WTC11 (cell line): Measurements from ENCODE around the gene GLUD2. TPM values are rescaled to one million over a fixed set of nuclear protein-coding genes. Genes with fewer than 3 reads are reported as not detected.
"Not testable (repeated sequence)": the region's sequence is repeated elsewhere in the genome, so short reads cannot be mapped to it uniquely, and the experiment has no call there.

Source experiments
- ATAC-seq: fragments of 200-7000 bp; cut with Tn5 transposase; 2 replicates; pipeline ENCODE4 v1.10.0; 2021; ENCODE audit warnings: mild to moderate bottlenecking, moderate library complexity
- CTCF ChIA-PET: fragments of 300-600 bp; sonication (Branson Sonifier 250); formaldehyde crosslinking; loops from one replicate; lab custom pipeline; 2021; ENCODE audit warnings: antibody characterized with exemption; lab: Charles Lee
- POLR2A ChIA-PET: fragments of 350-600 bp; sonication (Branson Sonifier 250); formaldehyde crosslinking; loops from one replicate; lab custom pipeline; 2021; ENCODE audit warnings: antibody characterized with exemption; lab: Charles Lee
- DNase-seq: peaks from one replicate; pipeline ENCODE4 v3.0.0; 2021; ENCODE audit warnings: low spot score
- H3K27ac Mint-ChIP-seq: 2 replicates; pipeline ENCODE4 v1.8.0; 2021; ENCODE audit warnings: mixed read lengths
- H3K27me3 Mint-ChIP-seq: 2 replicates; pipeline ENCODE4 v1.8.0; 2021; ENCODE audit warnings: low read depth, mild to moderate bottlenecking, moderate library complexity, mixed read lengths
- H3K36me3 Mint-ChIP-seq: 2 replicates; pipeline ENCODE4 v1.8.0; 2021; ENCODE audit warnings: mixed read lengths
- H3K4me1 Mint-ChIP-seq: 2 replicates; pipeline ENCODE4 v1.8.0; 2022; ENCODE audit warnings: mixed read lengths
- H3K4me3 Mint-ChIP-seq: 2 replicates; pipeline ENCODE4 v1.8.0; 2021; ENCODE audit warnings: mild to moderate bottlenecking, moderate library complexity, mixed read lengths
- H3K9me3 Mint-ChIP-seq: 2 replicates; pipeline ENCODE4 v1.8.0; 2021; ENCODE audit warnings: mixed read lengths
- ARID4B ChIP-seq: sonication (generic); formaldehyde crosslinking; IDR thresholded peaks from 2 replicates; pipeline ENCODE4 v1.8.0; 2023; ENCODE audit warnings: missing genetic modification reagents, mild to moderate bottlenecking, borderline replicate concordance
- CREM ChIP-seq: sonication (generic); formaldehyde crosslinking; IDR thresholded peaks from 2 replicates; pipeline ENCODE4 v1.8.1; 2022; ENCODE audit warnings: mild to moderate bottlenecking, missing genetic modification reagents, moderate library complexity
- E2F5 ChIP-seq: sonication (generic); formaldehyde crosslinking; IDR thresholded peaks from 2 replicates; pipeline ENCODE4 v1.8.1; 2022; ENCODE audit warnings: mild to moderate bottlenecking, moderate library complexity, missing genetic modification reagents
- ETV6 ChIP-seq: sonication (generic); formaldehyde crosslinking; IDR thresholded peaks from 2 replicates; pipeline ENCODE4 v1.8.1; 2022; ENCODE audit warnings: mild to moderate bottlenecking, missing genetic modification reagents
- JAZF1 ChIP-seq: fragments of 250-450 bp; sonication (Bioruptor Pico); IDR thresholded peaks from 2 replicates; pipeline ENCODE4 v1.9.0; 2021; ENCODE audit warnings: moderate library complexity, mild to moderate bottlenecking, inconsistent platforms
- OVOL2 ChIP-seq: fragments of 250-450 bp; sonication (Bioruptor Pico); IDR thresholded peaks from 2 replicates; pipeline ENCODE4 v1.9.0; 2021; ENCODE audit warnings: mild to moderate bottlenecking, borderline replicate concordance
- PREB ChIP-seq: sonication (generic); formaldehyde crosslinking; IDR thresholded peaks from 2 replicates; pipeline ENCODE4 v1.8.1; 2022; ENCODE audit warnings: mild to moderate bottlenecking, missing genetic modification reagents, moderate library complexity, borderline replicate concordance
- RELA ChIP-seq: sonication (generic); formaldehyde crosslinking; IDR thresholded peaks from 2 replicates; pipeline ENCODE4 v1.8.1; 2022; ENCODE audit warnings: missing genetic modification reagents, mild to moderate bottlenecking, borderline replicate concordance
- RORB ChIP-seq: fragments of 250-450 bp; sonication (Bioruptor Pico); IDR thresholded peaks from 2 replicates; pipeline ENCODE4 v1.9.0; 2021; ENCODE audit warnings: mild to moderate bottlenecking
- SMAD3 ChIP-seq: sonication (generic); formaldehyde crosslinking; IDR thresholded peaks from 2 replicates; pipeline ENCODE4 v1.8.0; 2022; ENCODE audit warnings: missing genetic modification reagents, mild to moderate bottlenecking, borderline replicate concordance
- SOX15 ChIP-seq: fragments of 250-450 bp; sonication (Bioruptor Pico); IDR thresholded peaks from 2 replicates; pipeline ENCODE4 v1.9.0; 2021; ENCODE audit warnings: mild to moderate bottlenecking
- TP53 ChIP-seq: sonication (generic); formaldehyde crosslinking; IDR thresholded peaks from 2 replicates; pipeline ENCODE4 v1.8.1; 2023; ENCODE audit warnings: mild to moderate bottlenecking, missing genetic modification reagents
- ZSCAN18 ChIP-seq: fragments of 250-450 bp; sonication (Bioruptor Pico); IDR thresholded peaks from 2 replicates; pipeline ENCODE4 v2.1.2; 2022; ENCODE audit warnings: mild to moderate bottlenecking, moderate library complexity
- total RNA-seq: library from RNA; stranded (reverse); gene quantifications from 3 replicates; pipeline ENCODE4 v1.2.3, GENCODE V29; 2021
- TF ChIP-seq, protein P1 (sequence below): sonication (generic); formaldehyde crosslinking; IDR thresholded peaks from 2 replicates; pipeline ENCODE4 v1.8.0; 2023; ENCODE audit warnings: missing genetic modification reagents
- TF ChIP-seq, protein P2 (sequence below): sonication (generic); formaldehyde crosslinking; conservative IDR thresholded peaks from 2 replicates; pipeline ENCODE4 v1.8.1; 2023; ENCODE audit warnings: mild to moderate bottlenecking, low read depth, missing genetic modification reagents, moderate library complexity

The GLUD2 gene
- total RNA-seq, 1 experiment from 2014 or later: 0.57 TPM

GRCh38 chrX:121052122-121052521, 4.7 kb downstream of the GLUD2 start (continued):
- TF ChIP-seq ARID4B (CRISPR knock-in tag): no peak

DNA sequence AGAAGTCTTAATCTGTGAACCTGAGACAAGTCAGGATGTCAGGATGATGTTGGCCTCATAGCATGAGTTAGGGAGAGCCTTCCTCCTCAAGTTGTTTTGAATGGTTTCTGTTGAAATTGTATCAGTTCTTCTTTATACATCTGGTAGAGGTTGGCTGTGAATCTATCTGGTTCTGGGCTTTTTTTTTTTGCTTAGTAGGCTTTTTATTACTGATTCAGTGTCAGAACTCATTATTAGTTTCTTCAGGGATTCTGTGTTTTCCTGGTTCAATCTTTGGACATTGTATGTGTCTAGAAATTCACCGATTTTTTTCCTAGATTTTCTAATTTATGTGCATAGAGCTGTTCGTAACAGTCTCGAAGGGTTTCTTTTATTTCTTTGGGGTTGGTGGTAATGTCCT, 14.9 kb downstream of the GLUD2 start:
- CTCF ChIA-PET: no interaction called here
- H3K4me1 Mint-ChIP-seq: no peaks in the 10 kb centered on the region

GRCh38 chrX:121064579-121064978, 17.2 kb downstream of the GLUD2 start:
- no peaks in the 10 kb centered on the region for H3K4me1 Mint-ChIP-seq
- ChIA-PET CTCF (no interaction called here), POLR2A (no interaction called here)
- no peak overlapping the region for H3K27ac Mint-ChIP-seq
- peaks cover 4% of the 10 kb centered on the region; the same call in 1 of the 2 replicates for H3K27me3 Mint-ChIP-seq
- H3K9me3 Mint-ChIP-seq: no peaks in the 10 kb centered on the region
- H3K36me3 Mint-ChIP-seq: no peaks in the 10 kb centered on the region
- ATAC-seq (no peak), DNase-seq (no peak)
- TF ChIP-seq ZSCAN18 (CRISPR knock-in tag) (no peak), CREM (no peak), SOX15 (no peak), E2F5 (CRISPR knock-in tag) (no peak), ETV6 (CRISPR knock-in tag) (no peak), JAZF1 (no peak), SMAD3 (CRISPR knock-in tag) (no peak), OVOL2 (CRISPR knock-in tag) (no peak)
- TF ChIP-seq, protein P1, sequence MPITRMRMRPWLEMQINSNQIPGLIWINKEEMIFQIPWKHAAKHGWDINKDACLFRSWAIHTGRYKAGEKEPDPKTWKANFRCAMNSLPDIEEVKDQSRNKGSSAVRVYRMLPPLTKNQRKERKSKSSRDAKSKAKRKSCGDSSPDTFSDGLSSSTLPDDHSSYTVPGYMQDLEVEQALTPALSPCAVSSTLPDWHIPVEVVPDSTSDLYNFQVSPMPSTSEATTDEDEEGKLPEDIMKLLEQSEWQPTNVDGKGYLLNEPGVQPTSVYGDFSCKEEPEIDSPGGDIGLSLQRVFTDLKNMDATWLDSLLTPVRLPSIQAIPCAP: no peak
- TF ChIP-seq, protein P2, sequence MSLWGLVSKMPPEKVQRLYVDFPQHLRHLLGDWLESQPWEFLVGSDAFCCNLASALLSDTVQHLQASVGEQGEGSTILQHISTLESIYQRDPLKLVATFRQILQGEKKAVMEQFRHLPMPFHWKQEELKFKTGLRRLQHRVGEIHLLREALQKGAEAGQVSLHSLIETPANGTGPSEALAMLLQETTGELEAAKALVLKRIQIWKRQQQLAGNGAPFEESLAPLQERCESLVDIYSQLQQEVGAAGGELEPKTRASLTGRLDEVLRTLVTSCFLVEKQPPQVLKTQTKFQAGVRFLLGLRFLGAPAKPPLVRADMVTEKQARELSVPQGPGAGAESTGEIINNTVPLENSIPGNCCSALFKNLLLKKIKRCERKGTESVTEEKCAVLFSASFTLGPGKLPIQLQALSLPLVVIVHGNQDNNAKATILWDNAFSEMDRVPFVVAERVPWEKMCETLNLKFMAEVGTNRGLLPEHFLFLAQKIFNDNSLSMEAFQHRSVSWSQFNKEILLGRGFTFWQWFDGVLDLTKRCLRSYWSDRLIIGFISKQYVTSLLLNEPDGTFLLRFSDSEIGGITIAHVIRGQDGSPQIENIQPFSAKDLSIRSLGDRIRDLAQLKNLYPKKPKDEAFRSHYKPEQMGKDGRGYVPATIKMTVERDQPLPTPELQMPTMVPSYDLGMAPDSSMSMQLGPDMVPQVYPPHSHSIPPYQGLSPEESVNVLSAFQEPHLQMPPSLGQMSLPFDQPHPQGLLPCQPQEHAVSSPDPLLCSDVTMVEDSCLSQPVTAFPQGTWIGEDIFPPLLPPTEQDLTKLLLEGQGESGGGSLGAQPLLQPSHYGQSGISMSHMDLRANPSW: no peak
- H3K4me3 Mint-ChIP-seq: no peak overlapping the region

More for the DNA sequence above, 14.9 kb downstream of the GLUD2 start:
- H3K36me3 Mint-ChIP-seq: no peaks in the 10 kb centered on the region
- TF ChIP-seq RORB (CRISPR knock-in tag): no peak
- no peak for TF ChIP-seq RELA
- no peak for TF ChIP-seq TP53 (CRISPR knock-in tag)
- TF ChIP-seq PREB: no peak
- DNase-seq (no peak), ATAC-seq (no peak)
- H3K9me3 Mint-ChIP-seq: no peaks in the 10 kb centered on the region
- POLR2A ChIA-PET: no interaction called here
- H3K27me3 Mint-ChIP-seq: peaks cover 4% of the 10 kb centered on the region; the same call in 1 of the 2 replicates
- no peak overlapping the region for H3K27ac Mint-ChIP-seq
- no peak overlapping the region for H3K4me3 Mint-ChIP-seq

GRCh38 chrX:121084247-121084646, 36.8 kb downstream of the GLUD2 start:
- POLR2A ChIA-PET, H3K4me3 Mint-ChIP-seq, CTCF ChIA-PET, DNase-seq, H3K36me3 Mint-ChIP-seq, H3K4me1 Mint-ChIP-seq, H3K27me3 Mint-ChIP-seq, ATAC-seq, H3K27ac Mint-ChIP-seq: not testable (repeated sequence)
- H3K9me3 Mint-ChIP-seq: peaks cover 15% of the 10 kb centered on the region
